ENCODE data around the gene TESK2. TPM values are rescaled to one million over a fixed set of nuclear protein-coding genes. Genes with fewer than 3 reads are reported as not detected.

The TESK2 gene
- total and polyA plus RNA-seq, 2 of the 8 experiments (the other 6 are each of a cell fraction or from before 2014, with no cell fraction given), result 10.8 to 12.6 TPM

DNA sequence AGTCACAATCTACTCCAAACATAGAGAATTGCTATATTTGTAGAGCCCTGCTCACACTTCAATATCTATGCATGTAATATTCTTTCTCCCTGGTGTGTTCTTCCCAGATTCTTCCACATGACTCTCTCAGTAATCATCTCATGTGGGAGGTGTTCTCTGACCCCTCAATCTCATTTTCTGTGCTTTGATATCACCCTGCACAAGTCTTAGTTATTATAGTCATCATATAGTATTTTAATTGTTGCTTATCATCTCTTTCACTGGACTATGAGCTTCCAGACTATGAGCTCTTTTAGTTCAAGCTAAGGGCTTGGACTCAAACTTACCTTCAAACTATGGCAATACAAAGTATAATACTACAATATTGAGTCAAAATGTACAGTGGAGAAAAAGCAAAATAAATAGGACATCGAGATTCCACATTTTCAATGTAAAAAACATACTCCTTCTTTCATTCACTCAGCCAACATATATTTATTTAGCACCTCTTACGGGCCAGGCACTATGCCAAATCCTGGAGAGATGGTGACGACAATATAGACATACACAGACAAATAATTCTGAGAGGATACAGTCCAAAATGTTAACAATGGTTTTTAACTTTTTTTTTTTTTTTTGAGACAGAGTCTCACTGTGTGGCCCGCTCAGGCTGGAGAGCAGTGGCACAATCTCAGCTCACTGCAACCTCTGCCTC is 12.7 kb downstream of the TESK2 start:
- ChIA-PET POLR2A (ENCODE audit: partially characterized antibody) (interaction anchor here (0.7 kb wide), 1 partner anchor 10 kb away, joined by 3 read pairs; no protein-coding TSS in a partner anchor), CTCF (ENCODE audit: partially characterized antibody) (interaction anchor here (1.8 to 1.9 kb wide), 2 partner anchors 13 to 15 kb away, joined by 5 to 7 read pairs; partner anchors contain the start of gene TESK2)
- Histone ChIP-seq H3K14ac (ENCODE audit: insufficient read length) (no peak overlapping the region), H2BK15ac (ENCODE audit: low read length) (no peak overlapping the region), H3K79me2 (ENCODE audit: control insufficient read depth in 1 of 2, insufficient read depth in 2 of 2, low read length in 2 of 2) (0 out of 4 replicates have a peak, but pooled peaks cover 0 to 2% of the 10 kb centered on the region in 2 experiments), H2BK12ac (ENCODE audit: low read depth, low read length) (no peak overlapping the region), H3K56ac (replicated peaks; ENCODE audit: insufficient read length, low read depth, low read length) (no peak overlapping the region), H2BK5ac (ENCODE audit: low read depth, low read length) (no peak overlapping the region), H3K79me1 (ENCODE audit: low read depth, low read length) (no peaks in the 10 kb centered on the region), H3K23me2 (ENCODE audit: low read depth, low read length) (no peaks in the 10 kb centered on the region), H3K27ac (ENCODE audit: low read depth, low read length) (no peak overlapping the region), H3K9ac (replicated peaks in 1 of 4; ENCODE audit: extremely low read depth in 1 of 4, low read depth in 3 of 4, low read length in 3 of 4) (no peak overlapping the region), H3K4me2 (ENCODE audit: insufficient read depth in 1 of 2, low read depth in 2 of 2, low read length in 2 of 2) (no peak overlapping the region), H3K4me1 (replicated peaks in 1 of 4; ENCODE audit: control insufficient read depth in 3 of 4, insufficient read depth in 4 of 4, low read length in 3 of 4) (no peaks in the 10 kb centered on the region), H2BK20ac (ENCODE audit: low read length) (no peak overlapping the region), H3K36me3 (ENCODE audit: control insufficient read depth in 2 of 4, insufficient read depth in 4 of 4, low read length in 3 of 4) (no peaks in the 10 kb centered on the region), H2BK120ac (replicated peaks; ENCODE audit: low read depth, low read length) (no peak overlapping the region), H3K9me3 (ENCODE audit: insufficient read depth in 2 of 2, low read depth in 1 of 2, low read length in 1 of 2) (no peaks in the 10 kb centered on the region), H2AFZ (ENCODE audit: low read length) (no peak overlapping the region), H4K91ac (replicated peaks; ENCODE audit: insufficient read length, low read length) (no peak overlapping the region), H4K5ac (ENCODE audit: insufficient read length, low read depth, low read length) (no peak overlapping the region), H3K27me3 (replicated peaks in 1 of 4; ENCODE audit: control insufficient read depth in 3 of 4, extremely low read depth in 1 of 4, insufficient read depth in 3 of 4, low read length in 3 of 4) (no peaks in the 10 kb centered on the region), H4K20me1 (replicated peaks in 1 of 2; ENCODE audit: control insufficient read depth in 1 of 2, insufficient read depth in 2 of 2, low read length in 2 of 2) (no peaks in the 10 kb centered on the region), H3K23ac (ENCODE audit: insufficient read length) (no peak overlapping the region), H2AK5ac (ENCODE audit: low read depth, low read length) (no peak overlapping the region), H4K8ac (ENCODE audit: extremely low read depth, insufficient read depth, low read length) (no peak overlapping the region), H3K4ac (replicated peaks; ENCODE audit: insufficient read length, low read depth, low read length) (no peak overlapping the region), H3K18ac (ENCODE audit: extremely low read depth, low read length) (no peak overlapping the region), H3K4me3 (ENCODE audit: extremely low read depth in 1 of 4, insufficient read depth in 2 of 4, low read depth in 3 of 4, low read length in 4 of 4) (no peak overlapping the region)
- FAIRE-seq (no peak), DNase-seq (ENCODE audit: low read depth in 1 of 2, low spot score in 2 of 2) (no peak)
- 92% methylated on average over 4 of the region's 4 CpGs; no CpG with 5 or more reads in 1 of the 2 experiments for WGBS, 2 experiments (ENCODE audit: extremely low coverage in 1 of 2, insufficient coverage in 1 of 2, insufficient read length in 1 of 2, insufficient replicate concordance in 2 of 2, low coverage in 1 of 2, low lambda C conversion rate in 2 of 2, missing lambda C conversion rate in 1 of 2)
- TF ChIP-seq FOSL1 (IDR thresholded peaks at IDR 0.05; ENCODE audit: insufficient read depth, low read depth, low read length) (no peak), SIN3A (conservative IDR thresholded peaks at IDR 0.05 in 1 of 2, IDR thresholded peaks at IDR 0.05 in 1 of 2; ENCODE audit: low read depth in 1 of 2, low read length in 2 of 2) (no peak), EGR1 (IDR thresholded peaks at IDR 0.05; ENCODE audit: borderline replicate concordance, low read depth, low read length) (no peak), CHD2 (IDR thresholded peaks at IDR 0.05; ENCODE audit: low read length) (no peak), NANOG (IDR thresholded peaks at IDR 0.05; ENCODE audit: insufficient read depth, low read depth, low read length, poor library complexity, severe bottlenecking) (no peak), RAD21 (IDR thresholded peaks at IDR 0.05 in 1 of 2, conservative IDR thresholded peaks at IDR 0.05 in 1 of 2; ENCODE audit: low read depth in 2 of 2, low read length in 2 of 2) (no peak)
- TF ChIP-seq, protein P1, sequence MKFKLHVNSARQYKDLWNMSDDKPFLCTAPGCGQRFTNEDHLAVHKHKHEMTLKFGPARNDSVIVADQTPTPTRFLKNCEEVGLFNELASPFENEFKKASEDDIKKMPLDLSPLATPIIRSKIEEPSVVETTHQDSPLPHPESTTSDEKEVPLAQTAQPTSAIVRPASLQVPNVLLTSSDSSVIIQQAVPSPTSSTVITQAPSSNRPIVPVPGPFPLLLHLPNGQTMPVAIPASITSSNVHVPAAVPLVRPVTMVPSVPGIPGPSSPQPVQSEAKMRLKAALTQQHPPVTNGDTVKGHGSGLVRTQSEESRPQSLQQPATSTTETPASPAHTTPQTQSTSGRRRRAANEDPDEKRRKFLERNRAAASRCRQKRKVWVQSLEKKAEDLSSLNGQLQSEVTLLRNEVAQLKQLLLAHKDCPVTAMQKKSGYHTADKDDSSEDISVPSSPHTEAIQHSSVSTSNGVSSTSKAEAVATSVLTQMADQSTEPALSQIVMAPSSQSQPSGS (IDR thresholded peaks at IDR 0.05; ENCODE audit: low read length), result no peak
- TF ChIP-seq, protein P2, sequence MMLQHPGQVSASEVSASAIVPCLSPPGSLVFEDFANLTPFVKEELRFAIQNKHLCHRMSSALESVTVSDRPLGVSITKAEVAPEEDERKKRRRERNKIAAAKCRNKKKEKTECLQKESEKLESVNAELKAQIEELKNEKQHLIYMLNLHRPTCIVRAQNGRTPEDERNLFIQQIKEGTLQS (IDR thresholded peaks at IDR 0.05; ENCODE audit: insufficient read depth, low read depth, low read length), result no peak
- TF ChIP-seq, protein P3, sequence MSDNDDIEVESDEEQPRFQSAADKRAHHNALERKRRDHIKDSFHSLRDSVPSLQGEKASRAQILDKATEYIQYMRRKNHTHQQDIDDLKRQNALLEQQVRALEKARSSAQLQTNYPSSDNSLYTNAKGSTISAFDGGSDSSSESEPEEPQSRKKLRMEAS (IDR thresholded peaks at IDR 0.05), result no peak
